Activated CD8-positive, alpha-beta memory T cell treated with anti-CD3 and anti-CD28 coated beads, Interleukin-2, amount 10 ng/mL, durations not matched to agents 7 days and 5 days (primary cell): ENCODE measurements around the gene MTX3. TPM values are rescaled to one million over a fixed set of nuclear protein-coding genes. Genes with fewer than 3 reads are reported as not detected.

ENCODE experiments used
- total RNA-seq, 2 experiments: library from RNA; stranded (reverse); gene quantifications; one replicate each; pipeline ENCODE4 v1.2.3, GENCODE V29; 2021

The MTX3 gene
- total RNA-seq, 2 experiments from 2014 or later = 31.4 to 39.8 TPM

Other genes starting within 250 kb of the MTX3 start
- gene THBS4, start 44.1 kb upstream of the MTX3 start, total RNA-seq = 1 to 10 TPM; 3.4 to 3.6 TPM